HG03565 (cell line): ENCODE data around the gene NFIA.

ENCODE experiments used
- ATAC-seq: cut with Tn5 transposase; IDR thresholded peaks from one replicate; pipeline ENCODE4 v1.9.1; 2021; ENCODE audit warnings: mild to moderate bottlenecking, moderate library complexity; ENCODE audit not compliant: unreplicated experiment

The NFIA gene

DNA sequence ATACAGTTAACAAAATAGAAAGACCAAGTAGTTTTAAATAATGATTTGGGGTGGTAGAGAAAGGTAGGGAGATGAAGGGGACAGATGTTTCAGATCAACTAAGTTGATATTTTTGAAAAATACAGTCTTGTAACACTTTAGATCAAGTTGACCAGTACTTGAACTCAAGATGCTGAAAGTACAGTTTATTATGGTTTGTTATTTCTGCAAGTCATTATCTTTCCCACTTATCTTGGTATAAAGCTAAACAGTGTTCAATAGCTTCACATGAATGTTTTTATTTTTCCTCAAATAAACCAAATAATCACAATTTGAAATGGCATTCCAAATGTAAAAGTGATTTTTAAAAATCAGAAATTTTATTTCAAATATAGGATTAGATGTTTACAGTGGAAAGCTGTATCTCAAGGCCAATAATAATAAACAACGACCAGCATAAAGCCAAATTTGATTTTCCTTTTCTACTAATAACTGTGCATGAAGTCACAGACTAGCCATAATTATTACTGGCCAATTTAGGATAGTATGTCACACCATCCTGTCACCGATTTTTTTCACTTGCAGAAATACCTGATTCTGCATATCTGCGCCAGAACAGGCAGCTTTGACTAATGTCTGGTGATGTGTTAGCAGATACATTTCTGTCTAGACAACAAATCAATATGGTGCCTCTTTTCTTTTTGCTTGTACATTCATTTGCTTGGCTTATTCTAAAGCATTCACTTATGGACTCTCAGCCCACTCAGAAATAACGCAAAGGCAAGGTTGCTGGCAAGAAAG, 322.4 kb downstream of the NFIA start:
- ATAC-seq = no peak

- ATAC-seq = no peak
Measured at GRCh38 chr1:61406467-61406866, 324.1 kb downstream of the NFIA start.

DNA sequence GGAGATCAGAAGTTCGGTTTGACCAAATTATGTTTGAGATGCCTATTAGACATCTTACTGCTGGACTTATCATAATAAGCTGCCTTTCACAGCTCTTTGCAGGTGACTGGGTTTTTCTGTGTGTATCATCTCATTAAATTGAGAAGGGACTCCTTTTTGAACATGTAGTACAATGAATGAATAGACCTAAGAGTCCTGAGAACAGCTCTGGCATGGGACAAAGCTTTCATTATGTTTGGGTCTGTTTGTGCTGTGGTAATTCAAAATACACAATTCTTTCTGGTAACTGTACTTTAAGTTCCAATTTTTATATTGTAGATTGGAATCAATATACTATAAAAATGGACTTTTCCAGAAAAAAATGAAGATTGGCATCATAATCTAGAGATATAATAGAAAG, 330.2 kb downstream of the NFIA start:
- no peak for ATAC-seq

DNA sequence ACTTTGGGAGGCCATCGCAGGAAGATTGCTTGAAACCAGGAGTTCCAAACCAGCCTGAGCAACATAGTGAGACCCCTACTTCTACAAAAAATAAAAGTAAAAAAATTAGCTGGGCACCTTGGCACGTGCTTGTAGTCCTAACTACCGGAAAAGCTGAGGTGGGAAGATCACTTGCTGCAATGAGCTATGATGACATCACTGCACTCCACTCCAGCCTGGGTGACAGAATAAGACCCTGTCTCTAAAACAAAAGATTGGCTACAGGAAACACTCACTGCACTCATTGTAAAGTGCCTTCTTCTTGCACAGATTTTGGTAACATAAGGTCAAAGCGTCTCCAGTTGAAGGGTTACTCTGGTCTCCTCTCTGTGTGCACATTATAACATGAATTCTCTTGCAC, 336.8 kb downstream of the NFIA start:
- no peak for ATAC-seq

DNA sequence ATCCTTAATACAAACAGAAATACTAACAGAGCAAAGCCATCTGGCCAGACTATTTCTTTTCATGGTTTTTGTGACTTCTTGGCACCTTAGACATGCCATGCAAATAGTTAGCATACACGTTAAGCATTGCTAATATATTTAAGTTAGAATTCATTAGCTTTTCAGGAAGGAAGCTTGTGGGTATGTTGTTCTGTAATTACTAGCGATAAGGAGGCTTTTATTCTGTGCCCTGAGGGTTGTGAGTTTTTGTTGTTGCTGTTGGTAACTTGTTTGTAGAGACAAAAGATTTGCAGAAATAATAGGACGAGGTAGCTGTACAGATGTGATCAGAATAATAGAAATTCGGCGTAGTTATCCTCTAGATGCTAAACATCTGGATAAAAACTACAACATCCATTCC, 337.3 kb downstream of the NFIA start:
- ATAC-seq = no peak

GRCh38 chr1:61420243-61420642, 337.9 kb downstream of the NFIA start:
- ATAC-seq = no peak

GRCh38 chr1:61420909-61421835, 338.8 kb downstream of the NFIA start:
- ATAC-seq = no peak

DNA sequence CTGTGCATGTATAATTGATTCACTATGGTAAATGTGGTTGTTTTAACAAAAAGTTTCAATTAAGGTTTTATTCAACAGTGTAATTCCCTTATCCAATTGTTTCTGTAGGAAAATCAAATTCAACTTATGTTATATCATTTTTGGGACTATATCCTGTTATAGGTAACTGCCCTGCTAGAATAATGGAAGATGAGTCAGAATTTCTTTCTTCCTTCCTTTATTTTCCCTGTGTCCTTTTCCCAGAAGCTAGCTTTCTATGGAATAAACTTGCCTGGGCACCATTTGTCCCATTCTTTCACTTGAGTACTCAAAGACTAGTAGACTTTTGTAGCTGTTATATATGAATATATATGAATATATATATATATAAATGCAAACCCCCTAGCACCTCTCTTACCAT, 341.3 kb downstream of the NFIA start:
- ATAC-seq = no peak

- ATAC-seq = no peak
Measured at GRCh38 chr1:61424382-61424781, 342.0 kb downstream of the NFIA start.

DNA sequence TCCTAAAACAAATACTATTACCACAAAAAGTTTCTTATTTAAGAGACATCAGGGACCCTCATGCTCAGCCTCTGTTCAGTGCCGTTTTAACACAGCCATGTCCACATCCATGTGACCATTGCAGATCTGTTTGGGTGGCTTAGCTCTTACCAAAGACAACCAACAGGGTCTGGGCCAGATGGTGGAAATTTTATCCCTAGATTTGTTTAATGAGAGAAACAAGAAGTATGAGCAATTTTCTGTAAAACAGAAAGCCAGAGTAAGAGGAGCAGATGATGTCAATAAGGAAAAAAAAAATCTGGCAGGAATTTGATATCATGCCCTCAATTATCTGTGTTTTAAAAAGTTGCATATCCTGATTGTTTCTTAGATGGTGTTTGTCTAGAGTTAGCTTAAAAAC, 342.7 kb downstream of the NFIA start:
- ATAC-seq = no peak

DNA sequence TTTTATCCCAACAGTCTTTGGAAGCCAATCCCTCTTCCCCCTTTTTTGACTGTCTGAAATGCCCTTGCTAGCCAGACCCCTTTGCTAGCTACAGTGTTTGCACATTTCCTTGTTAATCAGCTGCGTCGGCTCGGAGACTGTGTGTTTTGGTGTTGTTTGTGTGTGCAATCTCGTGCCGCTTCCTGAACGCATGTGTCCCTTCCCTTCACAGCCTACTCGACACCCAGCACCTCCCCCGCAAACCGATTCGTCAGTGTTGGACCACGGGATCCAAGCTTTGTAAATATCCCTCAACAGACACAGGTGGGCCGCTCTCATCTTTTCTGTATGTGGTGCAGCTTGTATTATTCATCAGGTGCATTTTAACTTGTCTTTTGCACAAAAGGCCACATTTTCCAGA, 343.9 kb downstream of the NFIA start:
- ATAC-seq = no peak

GRCh38 chr1:61426885-61427284, 344.5 kb downstream of the NFIA start:
- no peak for ATAC-seq

- ATAC-seq = no peak
Measured at GRCh38 chr1:61427510-61427909, 345.1 kb downstream of the NFIA start.

DNA sequence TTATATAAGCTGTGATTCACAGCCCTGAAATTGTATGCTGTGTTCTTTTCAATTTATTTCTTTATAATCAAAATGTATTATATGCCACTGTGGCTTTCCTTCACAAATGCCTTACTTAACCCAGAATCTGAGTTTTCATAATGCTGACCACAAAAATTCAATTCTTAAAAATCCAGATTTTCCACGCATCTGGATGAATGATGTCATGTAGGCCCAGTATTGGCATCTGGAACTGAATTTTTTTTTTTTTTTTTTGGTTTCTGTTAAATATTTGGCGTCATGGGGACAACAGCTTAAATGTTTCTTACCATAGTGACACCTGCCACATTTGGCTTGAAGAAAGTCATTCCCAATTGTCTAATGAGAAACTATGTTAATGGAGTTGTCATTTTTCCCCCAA, 345.8 kb downstream of the NFIA start:
- no peak for ATAC-seq

DNA sequence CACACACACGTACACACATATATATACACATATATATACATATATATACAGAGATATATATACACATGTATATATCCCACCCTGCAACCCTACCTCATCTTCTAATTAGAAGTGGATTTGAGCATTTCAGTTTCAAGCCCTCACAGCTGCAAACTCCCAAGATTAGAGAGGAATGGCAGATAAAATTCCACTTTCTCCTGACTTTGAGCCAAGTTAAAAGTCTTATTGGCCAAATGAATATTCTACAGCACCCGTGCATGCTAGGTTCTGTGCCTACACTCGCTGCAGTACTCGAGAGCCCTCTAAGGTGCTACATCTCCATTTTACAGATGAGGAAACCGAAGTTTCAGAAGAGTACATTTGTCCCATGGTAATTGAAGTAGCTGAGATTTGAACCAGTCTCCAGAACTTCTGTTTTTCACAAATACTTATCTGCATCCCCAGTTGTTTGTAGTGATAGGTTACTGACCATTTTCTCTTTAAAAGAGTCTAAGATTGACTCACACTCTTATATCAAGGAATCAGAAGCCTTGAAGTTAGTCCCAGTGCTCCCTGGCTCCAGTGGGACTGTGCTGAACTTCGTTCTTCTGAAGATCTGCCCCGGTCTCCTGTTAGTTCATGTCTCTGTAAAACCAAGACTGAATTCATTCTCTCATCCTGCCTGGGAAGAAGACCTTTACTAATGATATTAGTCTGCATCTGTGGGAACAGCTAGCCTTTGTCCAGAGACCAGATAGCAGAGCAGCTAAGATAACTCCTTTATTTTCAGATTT, 350.4 kb downstream of the NFIA start:
- ATAC-seq = no peak

- no peak for ATAC-seq
Measured at GRCh38 chr1:61433646-61434045, 351.3 kb downstream of the NFIA start.

GRCh38 chr1:61434276-61434675, 351.9 kb downstream of the NFIA start:
- ATAC-seq = no peak

GRCh38 chr1:61435226-61435625, 352.9 kb downstream of the NFIA start:
- no peak for ATAC-seq

GRCh38 chr1:61436016-61436415, 353.7 kb downstream of the NFIA start:
- no peak for ATAC-seq

DNA sequence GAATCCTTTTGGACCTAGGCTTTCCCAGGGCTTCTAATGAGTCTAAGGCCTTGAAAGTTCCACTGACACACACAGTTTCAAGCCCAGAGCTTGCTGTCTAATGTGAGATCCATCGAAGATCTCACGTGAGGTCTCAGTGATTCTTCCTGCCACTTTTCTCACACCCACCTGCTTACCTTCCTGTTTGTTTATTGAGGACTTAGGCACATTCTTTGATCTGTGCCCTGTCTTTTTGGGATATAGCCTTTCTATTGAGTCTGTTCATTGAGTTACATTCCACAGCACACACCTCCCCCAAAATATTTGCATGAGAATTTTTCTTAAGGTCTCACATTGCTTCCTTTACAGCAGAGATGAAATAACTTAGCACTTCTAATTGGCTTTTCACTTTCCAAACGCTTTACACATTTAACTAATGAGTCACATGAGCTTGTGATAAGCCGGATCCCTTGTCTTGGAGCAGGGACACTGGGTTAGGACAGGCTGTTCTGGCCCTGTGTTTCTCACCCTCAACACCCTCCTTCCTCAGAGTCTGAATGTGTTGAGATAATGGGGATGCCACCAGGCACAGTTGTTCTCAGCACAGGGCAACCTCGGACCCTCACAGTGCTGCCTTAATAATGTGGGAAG, 354.2 kb downstream of the NFIA start:
- no peak for ATAC-seq

- no peak for ATAC-seq
Measured at GRCh38 chr1:61439234-61439633, 356.9 kb downstream of the NFIA start.
